NCI-H524 (cell line): Measurements from ENCODE around the gene HCN2.

Source experiments
- DNase-seq, 2 experiments: peaks; one replicate each; lab custom pipeline; 2025; lab: John Stamatoyannopoulos, UW

The HCN2 gene

DNA sequence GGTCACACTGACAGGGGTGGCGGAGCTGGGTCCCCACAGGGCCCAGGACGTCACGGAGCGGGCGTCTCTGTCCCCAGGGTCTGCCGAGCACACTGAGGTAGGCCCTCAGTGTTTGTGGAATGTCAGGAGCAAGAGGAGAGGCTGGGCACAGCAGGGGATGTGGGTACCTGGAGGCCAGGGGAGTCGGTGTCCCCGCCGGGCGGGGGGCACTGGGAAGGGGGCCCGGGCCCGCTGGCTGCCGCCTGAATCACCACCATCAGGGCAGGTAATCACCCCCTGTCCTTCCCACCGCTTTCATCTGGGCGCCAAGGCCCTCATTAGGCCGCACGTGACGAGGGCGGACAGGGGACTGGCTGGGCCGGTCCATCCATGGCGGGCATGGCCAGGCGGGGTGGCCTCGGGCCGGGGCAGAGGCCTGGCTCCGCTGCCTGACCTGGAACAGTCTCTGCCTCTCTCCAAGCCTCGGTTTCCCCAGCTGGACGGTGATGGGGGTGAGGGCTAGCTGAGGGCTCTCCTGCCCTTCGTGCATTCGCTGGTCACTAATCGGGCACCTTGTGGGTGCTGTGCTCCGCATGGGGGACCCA is 51.0 kb downstream of the HCN2 start:
- no peak for DNase-seq

DNA sequence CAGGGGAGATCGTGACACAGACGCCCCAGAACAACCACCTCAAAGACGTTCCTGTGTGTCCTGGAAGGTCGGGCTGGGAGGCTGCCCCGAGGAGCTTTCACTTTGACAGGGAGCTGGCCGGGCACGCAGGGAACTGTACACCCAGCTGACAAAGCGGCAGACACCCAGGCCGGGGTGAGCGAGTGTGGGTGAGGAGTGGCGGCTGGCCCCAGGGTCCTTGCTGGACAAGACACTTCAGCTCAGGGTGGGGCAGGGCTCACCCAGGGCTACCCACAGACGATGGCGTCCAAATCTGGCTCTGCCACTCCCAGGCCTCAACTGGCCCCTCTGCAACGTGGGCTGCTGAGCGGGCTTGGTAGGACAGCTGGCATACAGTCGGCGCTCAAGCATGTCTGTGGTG is 52.0 kb downstream of the HCN2 start:
- no peak for DNase-seq

- DNase-seq: no peak
Observed at GRCh38 chr19:642767-643727, 53.4 kb downstream of the HCN2 start.

- DNase-seq: no peak
Observed at GRCh38 chr19:643736-644135, 54.1 kb downstream of the HCN2 start.

- no peak for DNase-seq
Observed at GRCh38 chr19:644363-644762, 54.7 kb downstream of the HCN2 start.

DNA sequence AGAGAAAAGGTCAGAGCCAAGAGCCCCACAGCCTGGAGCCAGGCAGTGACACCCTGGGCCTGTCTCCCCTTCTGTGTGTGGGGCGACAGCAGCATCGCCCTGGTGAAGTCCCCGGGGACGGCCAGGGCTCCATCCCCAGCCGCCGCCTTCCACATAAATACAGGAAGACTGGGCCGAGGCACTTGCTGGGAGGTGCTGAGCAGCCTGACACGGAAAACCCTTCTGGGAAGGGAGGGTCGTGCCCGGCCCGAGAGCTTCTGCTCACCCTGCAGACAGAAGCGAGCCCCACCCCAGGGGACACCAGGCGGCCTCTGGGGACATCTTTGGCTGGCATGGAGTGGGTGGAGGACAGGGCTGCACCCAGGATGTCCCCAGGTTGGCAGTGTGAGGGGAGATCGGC is 55.1 kb downstream of the HCN2 start:
- DNase-seq: no peak

DNA sequence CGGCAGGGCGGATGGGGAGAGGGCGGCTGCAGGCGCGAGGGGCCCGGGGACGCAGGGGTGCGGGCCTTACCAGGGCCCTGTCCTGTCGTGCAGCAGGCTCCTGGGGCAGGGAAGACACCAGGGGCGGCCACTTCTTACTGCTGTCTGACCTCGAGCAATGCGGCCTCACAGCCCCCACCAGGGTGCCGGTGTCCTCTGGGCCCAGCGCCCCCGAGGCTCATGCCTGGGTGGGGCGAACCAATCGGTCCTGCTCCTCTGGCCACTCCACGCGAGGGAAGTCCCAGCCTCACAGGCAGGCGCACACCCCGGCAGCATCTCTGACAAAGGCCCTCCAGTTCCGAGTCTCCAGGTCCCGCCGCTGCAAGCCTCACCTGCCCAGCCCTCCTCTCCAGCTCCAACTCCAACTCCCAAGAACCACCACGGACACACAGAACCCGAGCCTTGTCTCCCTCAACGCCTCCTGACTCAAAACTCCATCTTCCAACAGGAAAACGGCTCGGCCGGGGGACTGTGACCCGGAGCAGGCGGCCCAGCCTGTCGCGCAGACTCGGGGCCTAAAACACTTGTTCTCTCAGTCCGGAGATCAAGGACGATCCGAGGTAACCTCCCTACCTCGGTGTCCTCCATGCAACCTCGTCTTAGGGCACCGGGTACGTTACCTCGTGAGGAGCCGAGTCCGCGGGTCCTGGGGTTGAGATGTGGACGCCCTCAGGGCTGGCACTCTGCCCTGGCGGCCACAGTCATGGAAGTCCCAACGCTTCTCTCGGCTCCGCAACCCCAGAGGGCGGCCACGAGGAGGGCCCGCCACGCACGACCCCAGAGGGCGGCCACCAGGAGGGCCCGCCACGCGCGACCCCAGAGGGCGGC is 56.5 kb downstream of the HCN2 start:
- no peak for DNase-seq

GRCh38 chr19:646779-647565 is 57.3 kb downstream of the HCN2 start:
- DNase-seq: no peak

DNA sequence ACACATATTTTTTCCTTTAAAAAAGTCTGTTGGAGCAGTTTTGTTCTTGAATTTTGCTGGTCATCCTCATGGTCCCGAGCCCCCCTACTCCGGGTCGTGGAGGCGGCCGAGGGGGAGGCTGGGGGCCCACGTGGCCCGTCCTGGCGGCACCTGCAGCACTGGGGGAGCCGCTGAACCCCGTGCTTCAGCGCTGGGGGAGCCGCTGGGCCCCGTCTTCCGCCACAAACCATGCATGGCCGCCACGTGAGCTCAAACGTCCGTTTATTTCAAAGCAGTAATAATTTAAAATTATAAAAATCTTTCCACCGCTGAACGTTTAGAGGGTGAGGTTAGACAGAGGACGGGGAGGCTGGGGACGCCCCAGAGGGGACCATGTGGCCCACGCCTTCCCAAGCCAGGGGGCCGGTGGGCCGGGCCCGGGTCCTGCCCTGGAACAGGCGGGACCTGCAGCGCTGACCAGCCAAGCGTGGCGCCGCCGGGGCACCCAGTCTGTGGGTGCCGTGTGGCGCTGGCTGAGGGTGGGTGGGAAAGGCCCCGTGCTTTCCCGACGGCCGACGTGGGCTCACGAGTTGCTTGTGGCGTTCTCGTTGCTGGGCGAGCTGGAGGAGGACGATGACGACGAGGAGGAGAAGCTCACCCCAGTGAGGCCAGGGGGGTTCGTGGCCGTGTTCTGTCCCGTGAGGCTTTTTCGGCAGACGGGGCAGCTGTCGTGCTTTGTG is 58.0 kb downstream of the HCN2 start:
- no peak for DNase-seq

DNA sequence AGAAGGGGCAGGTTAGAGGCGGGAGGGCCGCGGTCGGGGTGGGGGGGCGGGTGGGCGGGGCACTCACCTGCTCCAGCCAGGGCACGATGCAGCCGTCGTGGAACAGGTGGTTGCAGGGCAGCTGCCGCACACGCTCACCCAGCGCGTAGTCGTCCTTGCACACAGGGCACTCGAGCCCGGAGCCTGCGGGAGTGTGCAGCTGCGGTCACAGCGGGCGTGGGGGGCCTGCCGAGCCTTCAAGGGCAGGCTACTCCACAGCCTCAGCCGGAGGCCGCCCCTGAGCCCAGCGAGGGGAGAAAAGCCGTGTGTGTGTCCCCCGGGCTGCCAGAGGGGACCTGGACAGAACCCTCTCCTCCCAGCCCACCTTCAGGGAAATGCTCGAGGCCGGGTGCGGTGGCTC is 58.6 kb downstream of the HCN2 start:
- DNase-seq: no peak

- DNase-seq: no peak
Observed at GRCh38 chr19:648904-649801, 59.5 kb downstream of the HCN2 start.

DNA sequence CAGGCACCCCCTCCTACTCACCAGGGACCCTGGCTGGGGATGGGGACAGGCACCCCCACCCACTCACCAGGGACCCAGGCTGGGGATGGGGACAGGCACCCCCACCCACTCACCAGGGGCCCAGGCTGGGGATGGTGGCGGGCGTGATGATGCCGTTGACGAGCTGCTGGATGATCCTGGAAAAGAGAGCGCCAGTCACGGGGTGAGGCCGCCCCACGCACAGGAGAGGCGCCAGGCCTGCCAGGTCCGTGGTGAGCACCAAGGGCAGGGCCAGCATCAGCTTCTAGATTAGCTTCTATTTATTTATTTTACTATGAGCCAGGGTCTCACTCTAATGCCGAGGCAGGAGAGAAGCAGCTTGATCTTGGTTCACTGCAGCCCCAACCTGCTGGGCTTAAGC is 60.4 kb downstream of the HCN2 start:
- no peak for DNase-seq

- no peak for DNase-seq
Observed at GRCh38 chr19:651114-651818, 61.6 kb downstream of the HCN2 start.

GRCh38 chr19:651991-652390 is 62.3 kb downstream of the HCN2 start:
- DNase-seq: no peak

GRCh38 chr19:652467-653389 is 63.0 kb downstream of the HCN2 start:
- no peak for DNase-seq

DNA sequence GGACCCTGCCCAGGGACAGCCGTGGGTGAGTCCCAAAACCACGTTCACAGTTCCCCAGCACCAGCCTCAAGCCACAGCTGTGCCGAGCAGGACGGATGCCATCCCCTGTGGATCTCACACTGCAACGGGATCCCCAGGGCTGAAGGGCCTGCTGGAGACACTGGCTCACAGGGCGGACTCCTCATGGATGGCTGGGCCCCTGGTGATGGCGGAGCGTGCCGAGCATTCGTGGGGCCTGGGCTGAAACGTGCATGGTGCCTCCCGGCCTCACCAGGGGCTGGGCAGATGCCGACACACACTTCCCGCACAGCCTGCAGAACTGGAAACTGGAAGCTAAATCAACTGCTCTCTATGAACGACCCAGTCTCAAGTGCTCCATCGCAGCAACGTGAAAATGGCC is 63.7 kb downstream of the HCN2 start:
- no peak for DNase-seq

- no peak for DNase-seq
Observed at GRCh38 chr19:655691-656090, 66.0 kb downstream of the HCN2 start.
